Mesendoderm (in vitro differentiated cells): Measurements from ENCODE around the gene BTBD17.

ENCODE experiments used
- DNase-seq: peaks from one replicate; pipeline ENCODE4 v3.0.0; 2013
- H2AK5ac ChIP-seq: 2 replicates; pipeline ENCODE4 v1.6.1; 2013; ENCODE audit warnings: low read length, inconsistent platforms
- H2BK120ac ChIP-seq: 2 replicates; pipeline ENCODE4 v1.6.1; 2013; ENCODE audit warnings: low read depth, mild to moderate bottlenecking, low read length, moderate library complexity, mixed read lengths
- H2BK15ac ChIP-seq: replicated peaks from 2 replicates; pipeline ENCODE4 v1.6.1; 2013; ENCODE audit warnings: low read depth, mild to moderate bottlenecking, moderate library complexity
- H2BK5ac ChIP-seq: 2 replicates; pipeline ENCODE4 v1.6.1; 2013; ENCODE audit warnings: low read length, inconsistent platforms
- H3K18ac ChIP-seq: 2 replicates; pipeline ENCODE4 v1.6.1; 2013; ENCODE audit warnings: mild to moderate bottlenecking, low read length, mixed read lengths
- H3K23ac ChIP-seq: one replicate; pipeline ENCODE4 v1.6.1; 2013; ENCODE audit warnings: low read length
- H3K27ac ChIP-seq: 2 replicates; pipeline ENCODE4 v1.5.1; 2013; ENCODE audit warnings: low read depth, mild to moderate bottlenecking, inconsistent platforms, low read length, moderate library complexity
- H3K27me3 ChIP-seq: 2 replicates; pipeline ENCODE4 v1.6.1; 2013; ENCODE audit warnings: low read length, control low read depth, mild to moderate bottlenecking, inconsistent platforms; ENCODE audit not compliant: insufficient read depth, poor library complexity
- H3K36me3 ChIP-seq: 2 replicates; pipeline ENCODE4 v1.6.1; 2013; ENCODE audit warnings: low read length, inconsistent platforms; ENCODE audit not compliant: control insufficient read depth, insufficient read depth
- H3K4ac ChIP-seq: one replicate; pipeline ENCODE4 v1.6.1; 2013; ENCODE audit warnings: low read depth, mild to moderate bottlenecking, low read length, moderate library complexity
- H3K4me1 ChIP-seq: 2 replicates; pipeline ENCODE4 v1.6.1; 2013; ENCODE audit warnings: low read depth, low read length, inconsistent platforms; ENCODE audit not compliant: control insufficient read depth
- H3K4me2 ChIP-seq: 2 replicates; pipeline ENCODE4 v1.6.1; 2013; ENCODE audit warnings: low read length
- H3K4me3 ChIP-seq: 2 replicates; pipeline ENCODE4 v1.5.1; 2013; ENCODE audit warnings: mild to moderate bottlenecking, low read length
- H3K56ac ChIP-seq: one replicate; pipeline ENCODE4 v1.6.1; 2013; ENCODE audit warnings: low read length
- H3K79me1 ChIP-seq: 2 replicates; pipeline ENCODE4 v1.6.1; 2013; ENCODE audit warnings: low read length, inconsistent platforms
- H3K79me2 ChIP-seq: 2 replicates; pipeline ENCODE4 v1.6.1; 2013; ENCODE audit warnings: mild to moderate bottlenecking, low read length; ENCODE audit not compliant: control insufficient read depth, insufficient read depth
- H3K9ac ChIP-seq: 2 replicates; pipeline ENCODE4 v1.6.1; 2013; ENCODE audit warnings: low read length, inconsistent platforms
- H4K5ac ChIP-seq: one replicate; pipeline ENCODE4 v1.6.1; 2013; ENCODE audit warnings: low read length
- H4K8ac ChIP-seq: one replicate; pipeline ENCODE4 v1.6.1; 2013; ENCODE audit warnings: low read depth, mild to moderate bottlenecking, control low read depth, low read length, moderate library complexity
- WGBS: extraction: QIAGEN DNeasy Blood & Tissue Kit; methylation state at CpG from one replicate; pipeline ENCODE4 v1.1.7; 2013; ENCODE audit warnings: low lambda C conversion rate, missing lambda C conversion rate; ENCODE audit not compliant: insufficient coverage; ENCODE audit errors: extremely low coverage; 5-methylcytosine and 5-hydroxymethylcytosine counted together

BTBD17 gene

GRCh38 chr17:74374858-74375257 is 13.2 kb upstream of the BTBD17 start:
- no peak overlapping the region for H3K23ac ChIP-seq
- no peaks in the 10 kb centered on the region for H3K36me3 ChIP-seq
- H4K8ac ChIP-seq: no peak overlapping the region
- no peak overlapping the region for H2BK5ac ChIP-seq
- H3K27me3 ChIP-seq: no peaks in the 10 kb centered on the region
- no peaks in the 10 kb centered on the region for H3K4me1 ChIP-seq
- H3K79me1 ChIP-seq: no peaks in the 10 kb centered on the region
- no peak overlapping the region for H3K18ac ChIP-seq
- H3K9ac ChIP-seq: no peak overlapping the region
- H3K4me3 ChIP-seq: no peak overlapping the region
- no peak overlapping the region for H2BK120ac ChIP-seq
- no peak overlapping the region for H3K56ac ChIP-seq
- H3K4me2 ChIP-seq: no peak overlapping the region
- H2AK5ac ChIP-seq: no peak overlapping the region
- WGBS: no CpG with 5 or more reads among the region's 3 CpGs
- no peaks in the 10 kb centered on the region for H3K79me2 ChIP-seq
- H3K27ac ChIP-seq: no peak overlapping the region
- no peak overlapping the region for H3K4ac ChIP-seq
- H2BK15ac ChIP-seq: no peak overlapping the region
- H4K5ac ChIP-seq: no peak overlapping the region
- no peak for DNase-seq

GRCh38 chr17:74373838-74374606 is 12.4 kb upstream of the BTBD17 start:
- Histone ChIP-seq H3K4me1 (no peaks in the 10 kb centered on the region), H3K79me1 (no peaks in the 10 kb centered on the region), H3K9ac (no peak overlapping the region), H3K27me3 (no peaks in the 10 kb centered on the region), H3K23ac (no peak overlapping the region), H2BK120ac (no peak overlapping the region), H3K4me2 (no peak overlapping the region), H3K27ac (no peak overlapping the region), H3K79me2 (no peaks in the 10 kb centered on the region), H3K18ac (no peak overlapping the region), H4K8ac (no peak overlapping the region), H3K4ac (no peak overlapping the region), H4K5ac (no peak overlapping the region), H2BK5ac (no peak overlapping the region), H2AK5ac (no peak overlapping the region), H3K56ac (no peak overlapping the region), H3K36me3 (no peaks in the 10 kb centered on the region), H3K4me3 (no peak overlapping the region), H2BK15ac (no peak overlapping the region)
- no peak for DNase-seq
- no CpG with 5 or more reads among the region's 15 CpGs for WGBS

GRCh38 chr17:74372426-74372825 is 10.8 kb upstream of the BTBD17 start:
- Histone ChIP-seq H3K4me1 (no peaks in the 10 kb centered on the region), H3K9ac (no peak overlapping the region), H3K79me2 (no peaks in the 10 kb centered on the region), H3K4me3 (no peak overlapping the region), H3K23ac (no peak overlapping the region), H4K8ac (no peak overlapping the region), H2BK15ac (no peak overlapping the region), H2BK5ac (no peak overlapping the region), H3K56ac (no peak overlapping the region), H3K18ac (no peak overlapping the region), H4K5ac (no peak overlapping the region), H3K27ac (no peak overlapping the region), H3K27me3 (no peaks in the 10 kb centered on the region), H2AK5ac (no peak overlapping the region), H3K79me1 (no peaks in the 10 kb centered on the region), H3K4ac (no peak overlapping the region), H3K4me2 (no peak overlapping the region), H3K36me3 (no peaks in the 10 kb centered on the region), H2BK120ac (no peak overlapping the region)
- no CpG with 5 or more reads among the region's 9 CpGs for WGBS
- DNase-seq: no peak

GRCh38 chr17:74371653-74372147 is 10.0 kb upstream of the BTBD17 start:
- Histone ChIP-seq H2BK5ac (no peak overlapping the region), H3K4ac (no peak overlapping the region), H4K5ac (no peak overlapping the region), H3K56ac (no peak overlapping the region), H3K23ac (no peak overlapping the region), H2AK5ac (no peak overlapping the region), H3K27ac (no peak overlapping the region), H3K4me1 (no peaks in the 10 kb centered on the region), H3K18ac (no peak overlapping the region), H2BK15ac (no peak overlapping the region), H3K4me2 (no peak overlapping the region), H3K27me3 (no peaks in the 10 kb centered on the region), H2BK120ac (no peak overlapping the region), H3K79me1 (no peaks in the 10 kb centered on the region), H3K4me3 (no peak overlapping the region), H3K36me3 (no peaks in the 10 kb centered on the region), H3K9ac (no peak overlapping the region), H3K79me2 (no peaks in the 10 kb centered on the region), H4K8ac (no peak overlapping the region)
- no CpG with 5 or more reads among the region's 26 CpGs for WGBS
- DNase-seq: no peak

- H3K27me3 ChIP-seq: no peaks in the 10 kb centered on the region
- H3K4me2 ChIP-seq: no peak overlapping the region
- H2BK5ac ChIP-seq: no peak overlapping the region
- no peaks in the 10 kb centered on the region for H3K79me2 ChIP-seq
- no peak overlapping the region for H3K23ac ChIP-seq
- H3K4me1 ChIP-seq: no peaks in the 10 kb centered on the region
- no peak overlapping the region for H3K9ac ChIP-seq
- no peaks in the 10 kb centered on the region for H3K79me1 ChIP-seq
- DNase-seq: no peak
- no peak overlapping the region for H2BK15ac ChIP-seq
- H3K36me3 ChIP-seq: no peaks in the 10 kb centered on the region
- no peak overlapping the region for H2BK120ac ChIP-seq
- no CpG with 5 or more reads among the region's 17 CpGs for WGBS
- no peak overlapping the region for H2AK5ac ChIP-seq
- no peak overlapping the region for H3K27ac ChIP-seq
- no peak overlapping the region for H3K18ac ChIP-seq
- no peak overlapping the region for H3K56ac ChIP-seq
- H4K5ac ChIP-seq: no peak overlapping the region
- H4K8ac ChIP-seq: no peak overlapping the region
- H3K4ac ChIP-seq: no peak overlapping the region
- no peak overlapping the region for H3K4me3 ChIP-seq
Observed at GRCh38 chr17:74369665-74370490, 8.2 kb upstream of the BTBD17 start.
